GM19025 (cell line): ENCODE results near the gene LHFPL2.
"Not testable (repeated sequence)": the region's sequence is repeated elsewhere in the genome, so short reads cannot be mapped to it uniquely, and the experiment has no call there.

ENCODE experiments used
- ATAC-seq: cut with Tn5 transposase; IDR thresholded peaks from one replicate; pipeline ENCODE4 v1.9.1; 2021; ENCODE audit warnings: mild to moderate bottlenecking, low read depth, moderate library complexity; ENCODE audit not compliant: unreplicated experiment

LHFPL2 gene

GRCh38 chr5:78490709-78491485 is 157.7 kb downstream of the LHFPL2 start:
- ATAC-seq: no peak

- no peak for ATAC-seq
Observed at GRCh38 chr5:78487846-78488245, 160.7 kb downstream of the LHFPL2 start.

- ATAC-seq: no peak
Observed at GRCh38 chr5:78486218-78486617, 162.4 kb downstream of the LHFPL2 start.

GRCh38 chr5:78483809-78484521 is 164.6 kb downstream of the LHFPL2 start:
- peak; percentile 72 for ATAC-seq

- ATAC-seq: no peak
Observed at GRCh38 chr5:78482948-78483347, 165.6 kb downstream of the LHFPL2 start.

GRCh38 chr5:78476795-78477194 is 171.8 kb downstream of the LHFPL2 start:
- ATAC-seq: no peak

GRCh38 chr5:78475370-78475769 is 173.2 kb downstream of the LHFPL2 start:
- ATAC-seq: no peak

- no peak for ATAC-seq
Observed at GRCh38 chr5:78473751-78474150, 174.8 kb downstream of the LHFPL2 start.

GRCh38 chr5:78472469-78473106 is 176.0 kb downstream of the LHFPL2 start:
- ATAC-seq: no peak

- no peak for ATAC-seq
Observed at GRCh38 chr5:78471896-78472295, 176.7 kb downstream of the LHFPL2 start.

GRCh38 chr5:78467752-78468357 is 180.7 kb downstream of the LHFPL2 start:
- ATAC-seq: no peak

- ATAC-seq: no peak
Observed at GRCh38 chr5:78467140-78467539, 181.4 kb downstream of the LHFPL2 start.

GRCh38 chr5:78458843-78459242 is 189.7 kb downstream of the LHFPL2 start:
- no peak for ATAC-seq

GRCh38 chr5:78457507-78457906 is 191.1 kb downstream of the LHFPL2 start:
- not testable (repeated sequence) for ATAC-seq

GRCh38 chr5:78449103-78449502 is 199.5 kb downstream of the LHFPL2 start:
- ATAC-seq: no peak

- ATAC-seq: no peak
Observed at GRCh38 chr5:78447775-78448424, 200.7 kb downstream of the LHFPL2 start.
